Subcutaneous adipose tissue (tissue), 4 donors: ENCODE results near the gene HRCT1. TPM values are rescaled to one million over a fixed set of nuclear protein-coding genes. Genes with fewer than 3 reads are reported as not detected.

Experiments
- total RNA-seq, 4 donors: library from RNA; depleted of rRNA; stranded (reverse); fragments of >200 nt; gene quantifications; one replicate each; pipeline ENCODE4 v1.1.0, GENCODE V29; 2016
- TF ChIP-seq, protein P1 (sequence below): fragments of 450-650 bp; IDR thresholded peaks from one replicate; pipeline ENCODE4 v1.5.1; 2016; ENCODE audit warnings: low read depth, mild to moderate bottlenecking, control low read depth, antibody characterized with exemption, moderate library complexity

The HRCT1 gene
- total RNA-seq: 10 to 100 TPM in 3 of 4 donors, 1 to 10 TPM in 1; 9.5 to 24.4 (median 16.6) TPM

GRCh38 chr9:35905912-35906679, at the start of gene HRCT1:
TSS of gene HRCT1 (plus strand) at chr9:35906202. CDS start at chr9:35906288, 86 bp downstream.
- TF ChIP-seq, protein P1, sequence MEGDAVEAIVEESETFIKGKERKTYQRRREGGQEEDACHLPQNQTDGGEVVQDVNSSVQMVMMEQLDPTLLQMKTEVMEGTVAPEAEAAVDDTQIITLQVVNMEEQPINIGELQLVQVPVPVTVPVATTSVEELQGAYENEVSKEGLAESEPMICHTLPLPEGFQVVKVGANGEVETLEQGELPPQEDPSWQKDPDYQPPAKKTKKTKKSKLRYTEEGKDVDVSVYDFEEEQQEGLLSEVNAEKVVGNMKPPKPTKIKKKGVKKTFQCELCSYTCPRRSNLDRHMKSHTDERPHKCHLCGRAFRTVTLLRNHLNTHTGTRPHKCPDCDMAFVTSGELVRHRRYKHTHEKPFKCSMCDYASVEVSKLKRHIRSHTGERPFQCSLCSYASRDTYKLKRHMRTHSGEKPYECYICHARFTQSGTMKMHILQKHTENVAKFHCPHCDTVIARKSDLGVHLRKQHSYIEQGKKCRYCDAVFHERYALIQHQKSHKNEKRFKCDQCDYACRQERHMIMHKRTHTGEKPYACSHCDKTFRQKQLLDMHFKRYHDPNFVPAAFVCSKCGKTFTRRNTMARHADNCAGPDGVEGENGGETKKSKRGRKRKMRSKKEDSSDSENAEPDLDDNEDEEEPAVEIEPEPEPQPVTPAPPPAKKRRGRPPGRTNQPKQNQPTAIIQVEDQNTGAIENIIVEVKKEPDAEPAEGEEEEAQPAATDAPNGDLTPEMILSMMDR: no peak

DNA sequence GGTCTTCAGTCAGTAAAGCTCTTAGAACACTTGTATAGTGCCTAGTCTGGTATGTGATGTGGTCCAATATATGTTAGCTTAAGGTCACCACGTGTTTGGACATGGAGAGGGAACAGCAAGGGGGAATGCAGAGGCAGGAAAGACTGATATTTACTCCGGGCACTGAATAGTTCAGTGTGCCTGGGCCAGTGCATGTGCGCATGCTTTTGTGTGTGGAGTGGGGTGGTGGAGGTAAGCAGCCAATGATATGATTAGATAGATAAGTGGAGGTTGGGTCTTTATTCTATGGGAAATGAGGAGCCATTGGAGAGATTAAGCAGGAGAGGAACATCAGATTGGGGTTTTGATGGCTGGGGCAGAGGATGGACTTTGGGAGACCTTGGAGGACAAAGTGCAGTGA, 49.8 kb upstream of the HRCT1 start:
- TF ChIP-seq, protein P1: no peak

DNA sequence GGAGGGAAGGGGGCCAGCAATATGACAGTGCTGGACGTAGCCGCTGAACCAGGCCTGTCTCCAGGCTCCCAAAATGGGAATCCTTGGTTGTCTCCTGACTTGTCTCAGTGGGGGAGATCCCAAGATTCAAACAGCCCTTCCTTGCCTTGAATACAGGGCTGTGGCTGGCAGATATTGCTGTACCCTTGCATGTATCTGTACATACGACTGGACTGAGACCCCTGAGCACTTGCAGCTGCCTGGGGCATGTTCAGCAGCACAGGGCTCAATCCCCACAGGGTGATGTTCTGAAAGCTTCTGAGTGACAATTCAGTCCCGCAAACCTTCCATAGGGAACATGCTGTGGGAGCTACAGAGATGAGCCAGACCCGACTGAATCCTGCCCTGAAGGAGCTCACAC, 49.1 kb upstream of the HRCT1 start:
- TF ChIP-seq, protein P1: no peak

GRCh38 chr9:35858458-35858857, 47.5 kb upstream of the HRCT1 start:
- TF ChIP-seq, protein P1: no peak

- TF ChIP-seq, protein P1: no peak
Measured at GRCh38 chr9:35859310-35859989, 46.6 kb upstream of the HRCT1 start.

DNA sequence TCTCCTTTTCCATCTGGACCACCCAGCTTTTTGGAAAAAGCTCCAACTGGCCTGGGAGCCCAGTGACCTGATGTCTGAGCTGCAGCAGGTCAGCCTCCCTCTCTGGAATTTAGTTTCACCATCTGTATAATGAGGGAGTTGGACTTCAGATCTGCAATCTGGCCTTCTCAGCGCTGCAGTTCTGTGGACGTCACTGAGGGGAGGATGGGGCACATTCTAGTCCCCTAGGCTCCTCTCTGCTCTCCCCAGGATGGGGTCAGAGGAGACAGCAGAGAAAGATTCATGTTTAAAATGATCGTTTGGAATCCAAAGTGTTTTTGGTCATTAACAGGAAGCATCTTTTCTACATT, 46.0 kb upstream of the HRCT1 start:
- TF ChIP-seq, protein P1: no peak

GRCh38 chr9:35861161-35861897, 44.7 kb upstream of the HRCT1 start:
- TF ChIP-seq, protein P1: no peak
